ENCODE results near the gene NUTF2.
"Not testable (repeated sequence)": the region's sequence is repeated elsewhere in the genome, so short reads cannot be mapped to it uniquely, and the experiment has no call there.

Gene NUTF2

GRCh38 chr16:67885545-67885944, 38.8 kb downstream of the NUTF2 start:
- DNase-seq (ENCODE audit: low spot score) = no peak

- DNase-seq (ENCODE audit: low spot score) = no peak
These were observed 39.2 kb downstream of the NUTF2 start for GRCh38 chr16:67885976-67886375.

- DNase-seq (ENCODE audit: low spot score) = no peak
These were observed 39.7 kb downstream of the NUTF2 start for GRCh38 chr16:67886387-67886786.

DNA sequence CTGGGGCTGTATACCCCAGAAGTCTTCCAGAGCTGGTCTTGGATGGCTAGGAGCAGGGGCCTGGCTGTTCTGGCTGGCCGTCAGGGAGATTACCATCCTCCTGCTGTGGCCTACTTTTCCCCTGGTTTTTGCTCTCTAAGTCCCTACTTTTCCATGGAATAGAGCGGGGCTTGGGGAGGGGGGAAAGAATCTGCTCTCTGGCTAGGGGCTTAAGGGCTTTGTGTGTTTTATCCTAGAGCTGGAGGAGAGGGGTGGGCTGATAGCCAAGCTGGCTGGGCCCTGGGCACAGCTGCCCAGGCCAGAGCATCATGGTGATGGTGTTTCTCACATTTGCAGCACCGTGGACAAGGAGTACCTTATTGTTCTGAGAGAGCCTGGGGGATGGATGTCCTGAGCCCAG, 41.6 kb downstream of the NUTF2 start:
- DNase-seq (ENCODE audit: low spot score) = no peak

DNA sequence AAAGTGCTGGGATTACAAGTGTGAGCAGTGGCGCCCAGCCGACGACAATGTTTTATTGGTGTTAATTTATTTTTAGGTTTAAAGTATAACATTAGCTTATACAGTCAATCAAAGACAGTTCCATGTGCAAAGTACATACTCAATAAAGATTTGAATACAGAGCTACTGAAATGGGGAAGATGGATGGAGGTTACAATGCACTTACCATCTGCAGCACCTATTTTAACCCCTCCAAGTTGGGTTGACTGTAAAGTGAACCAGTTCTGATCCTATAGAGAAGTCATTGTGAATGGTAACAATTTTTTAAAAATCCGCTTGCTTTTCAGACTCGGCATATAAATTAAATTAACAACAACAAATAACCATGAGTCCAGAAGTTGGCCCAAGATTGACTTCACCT, 45.6 kb downstream of the NUTF2 start:
- DNase-seq (ENCODE audit: low spot score) = no peak

DNA sequence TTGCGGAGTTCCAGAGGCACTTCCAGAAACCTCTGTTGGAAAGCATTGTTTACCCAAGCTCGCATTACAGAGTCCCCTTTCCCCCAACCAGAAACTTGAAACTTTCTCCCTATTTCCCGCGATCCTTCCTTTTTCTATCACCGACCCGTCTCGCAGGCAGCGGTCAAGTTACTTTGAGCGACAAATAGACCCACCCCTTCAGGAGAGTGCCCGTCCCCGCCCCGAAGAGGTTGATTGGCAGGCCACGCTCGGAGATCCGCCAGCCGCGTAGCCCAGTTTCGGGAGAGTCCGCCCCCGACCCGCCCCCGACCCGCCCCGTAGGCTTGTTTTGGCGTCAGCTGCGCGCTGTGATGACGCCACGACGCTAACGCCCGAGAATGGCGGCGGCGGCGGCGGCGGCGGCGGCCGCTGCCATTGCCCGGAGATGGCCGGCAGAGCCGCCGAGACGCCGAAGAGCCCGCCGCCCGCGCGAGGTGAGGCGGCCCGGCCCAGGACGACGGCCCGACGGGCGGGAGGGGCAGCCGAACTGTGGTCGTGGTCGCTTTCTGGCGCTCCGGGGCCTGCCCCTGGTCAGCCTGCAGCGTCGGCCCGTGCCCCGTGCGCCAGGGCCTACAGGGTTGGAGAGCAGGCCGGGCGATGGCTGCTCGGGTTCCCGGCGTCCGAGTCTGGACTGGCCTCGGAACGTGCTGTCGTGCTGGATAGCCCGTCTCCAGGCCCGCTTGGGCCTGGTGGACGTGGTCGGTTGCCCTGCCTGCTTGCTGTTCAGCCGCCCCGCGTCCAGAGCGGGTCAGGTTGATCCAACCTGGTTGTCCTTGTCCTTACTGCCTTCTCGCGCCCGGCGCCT, 46.4 kb downstream of the NUTF2 start, which contains the start of gene PSKH1:
Gene PSKH1, plus strand, starts transcription at position 356 of the 844 bp plus-strand sequence. CDS start 15,496 bp downstream, outside the sequence.
- peak; percentile 97 for DNase-seq (ENCODE audit: low spot score)

GRCh38 chr16:67893743-67894399, 47.1 kb downstream of the NUTF2 start:
- DNase-seq (ENCODE audit: low spot score) = no peak

- DNase-seq (ENCODE audit: low spot score) = peak; percentile 20
These were observed 50.5 kb downstream of the NUTF2 start for GRCh38 chr16:67897231-67897630.

- DNase-seq (ENCODE audit: low spot score) = no peak
These were observed 55.0 kb downstream of the NUTF2 start for GRCh38 chr16:67901734-67902133.

DNA sequence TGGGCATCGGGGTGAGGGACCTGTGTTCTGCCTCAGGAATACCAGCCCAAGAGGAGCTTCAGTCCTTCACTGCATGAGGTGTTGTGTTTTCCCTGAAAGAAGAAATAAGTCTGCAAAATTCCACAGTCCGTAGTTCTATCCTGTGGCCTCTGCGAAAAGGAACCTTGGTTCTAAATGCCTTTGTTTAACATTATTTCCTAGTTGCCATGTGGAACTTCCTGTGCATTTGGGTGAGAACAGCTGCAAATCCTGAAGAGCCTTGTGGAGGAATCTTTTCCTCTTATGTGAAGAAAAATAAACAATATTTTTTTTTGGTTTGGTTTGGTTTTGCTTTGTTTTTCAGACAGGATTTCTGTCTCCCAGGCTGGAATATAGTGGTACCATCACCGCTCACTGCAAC, 56.1 kb downstream of the NUTF2 start:
- no peak for DNase-seq (ENCODE audit: low spot score)

DNA sequence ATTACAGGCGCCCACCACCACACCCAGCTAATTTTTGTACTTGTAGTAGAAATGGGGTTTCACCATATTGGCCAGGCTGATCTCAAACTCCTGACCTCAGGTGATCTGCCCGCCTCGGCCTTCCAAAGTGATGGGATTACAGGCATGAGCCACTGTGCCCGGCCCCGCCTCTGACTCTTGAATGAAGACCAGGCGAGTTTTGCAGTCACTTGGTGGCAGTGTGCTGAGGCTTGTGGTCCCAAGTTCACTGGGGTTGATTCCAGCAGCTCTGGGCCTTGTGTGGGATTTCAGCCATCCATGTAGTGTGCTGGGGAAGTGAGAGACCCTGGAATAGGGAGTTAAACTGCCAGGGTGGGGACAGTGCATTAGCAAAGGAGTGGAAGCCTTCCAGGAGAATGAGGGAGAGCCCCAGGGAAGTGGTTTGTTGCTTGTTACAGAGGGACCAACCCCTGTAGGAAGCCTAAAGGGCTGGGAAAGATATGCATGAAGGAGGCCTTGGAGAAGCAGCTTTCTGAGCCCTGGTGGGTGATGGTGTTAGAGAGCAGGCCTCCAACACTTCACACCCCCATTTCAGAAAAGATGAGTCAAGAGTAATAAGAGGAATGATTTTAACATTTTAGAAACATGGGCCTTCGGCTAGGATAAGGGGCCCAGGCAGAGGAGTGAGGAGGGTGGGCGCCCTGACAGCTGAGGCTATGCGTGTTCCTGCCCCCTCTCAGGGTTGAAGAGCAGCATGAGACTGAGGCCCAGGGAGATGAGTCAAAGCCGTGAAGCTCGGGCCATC, 60.9 kb downstream of the NUTF2 start:
- no peak for DNase-seq (ENCODE audit: low spot score)

DNA sequence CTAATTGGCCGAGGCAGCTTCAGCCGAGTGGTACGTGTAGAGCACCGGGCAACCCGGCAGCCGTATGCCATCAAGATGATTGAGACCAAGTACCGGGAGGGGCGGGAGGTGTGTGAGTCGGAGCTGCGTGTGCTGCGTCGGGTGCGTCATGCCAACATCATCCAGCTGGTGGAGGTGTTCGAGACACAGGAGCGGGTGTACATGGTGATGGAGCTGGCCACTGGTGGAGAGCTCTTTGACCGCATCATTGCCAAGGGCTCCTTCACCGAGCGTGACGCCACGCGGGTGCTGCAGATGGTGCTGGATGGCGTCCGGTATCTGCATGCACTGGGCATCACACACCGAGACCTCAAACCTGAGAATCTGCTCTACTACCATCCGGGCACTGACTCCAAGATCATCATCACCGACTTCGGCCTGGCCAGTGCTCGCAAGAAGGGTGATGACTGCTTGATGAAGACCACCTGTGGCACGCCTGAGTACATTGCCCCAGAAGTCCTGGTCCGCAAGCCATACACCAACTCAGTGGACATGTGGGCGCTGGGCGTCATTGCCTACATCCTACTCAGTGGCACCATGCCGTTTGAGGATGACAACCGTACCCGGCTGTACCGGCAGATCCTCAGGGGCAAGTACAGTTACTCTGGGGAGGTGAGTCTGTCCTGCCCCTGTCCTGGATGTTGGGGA, 62.5 kb downstream of the NUTF2 start:
- DNase-seq (ENCODE audit: low spot score) = no peak

DNA sequence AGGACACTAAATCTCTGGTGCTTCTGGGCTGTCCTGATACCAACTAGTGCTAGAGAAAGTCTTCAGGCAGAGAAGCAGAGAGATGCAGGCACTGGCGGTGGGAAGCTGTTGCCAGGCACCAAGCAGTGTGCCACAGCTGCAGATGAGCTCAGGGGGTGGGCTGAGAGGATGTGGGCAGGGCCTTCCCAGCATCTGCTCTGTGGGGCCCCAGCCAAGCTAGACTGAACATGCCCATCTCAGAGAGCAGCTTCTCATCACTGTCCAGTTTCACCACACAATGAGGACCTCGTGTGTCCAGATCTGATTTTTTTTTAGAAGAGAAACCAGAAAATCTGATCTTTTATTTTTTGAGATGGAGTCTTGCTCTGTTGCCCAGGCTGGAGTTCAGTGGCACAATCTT, 63.4 kb downstream of the NUTF2 start:
- DNase-seq (ENCODE audit: low spot score) = no peak

DNA sequence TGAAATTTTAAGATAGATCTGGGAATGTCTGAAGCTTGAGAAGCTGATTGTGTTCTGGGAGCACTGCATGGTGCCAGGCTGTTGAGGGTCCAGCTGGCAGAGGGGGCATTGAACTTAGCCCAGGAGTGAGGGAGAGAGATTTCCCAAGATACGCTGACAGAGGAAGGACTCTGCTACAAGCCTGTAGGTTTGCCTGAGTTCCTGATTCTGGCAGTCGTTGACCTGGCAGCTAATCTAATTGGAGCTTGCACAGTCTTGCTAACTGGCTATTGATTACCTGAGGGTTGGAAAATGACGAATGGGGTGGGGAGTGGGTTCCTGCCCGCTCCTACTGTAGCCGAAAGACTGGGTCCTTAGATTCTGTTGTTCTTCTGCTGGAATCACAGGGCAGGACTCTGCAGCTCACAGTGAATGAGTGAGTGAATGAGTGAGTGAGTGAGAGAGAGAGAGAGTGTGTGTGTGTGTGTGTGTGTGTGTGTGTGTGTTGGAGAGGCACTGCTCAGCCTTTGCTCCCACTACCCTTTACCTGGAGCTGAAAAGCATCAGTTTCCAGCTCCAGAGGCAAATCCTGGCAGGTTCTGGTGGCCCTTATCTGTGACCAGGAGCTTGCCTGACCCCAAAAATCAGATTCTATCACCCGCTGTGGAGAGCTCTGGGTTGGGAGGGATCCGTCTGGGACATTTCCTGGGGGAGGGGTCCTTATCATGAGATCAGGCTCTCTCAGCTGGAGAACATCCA, 68.2 kb downstream of the NUTF2 start:
- no peak for DNase-seq (ENCODE audit: low spot score)

- not testable (repeated sequence) for DNase-seq (ENCODE audit: low spot score)
These were observed 68.7 kb downstream of the NUTF2 start for GRCh38 chr16:67915496-67915769.

DNA sequence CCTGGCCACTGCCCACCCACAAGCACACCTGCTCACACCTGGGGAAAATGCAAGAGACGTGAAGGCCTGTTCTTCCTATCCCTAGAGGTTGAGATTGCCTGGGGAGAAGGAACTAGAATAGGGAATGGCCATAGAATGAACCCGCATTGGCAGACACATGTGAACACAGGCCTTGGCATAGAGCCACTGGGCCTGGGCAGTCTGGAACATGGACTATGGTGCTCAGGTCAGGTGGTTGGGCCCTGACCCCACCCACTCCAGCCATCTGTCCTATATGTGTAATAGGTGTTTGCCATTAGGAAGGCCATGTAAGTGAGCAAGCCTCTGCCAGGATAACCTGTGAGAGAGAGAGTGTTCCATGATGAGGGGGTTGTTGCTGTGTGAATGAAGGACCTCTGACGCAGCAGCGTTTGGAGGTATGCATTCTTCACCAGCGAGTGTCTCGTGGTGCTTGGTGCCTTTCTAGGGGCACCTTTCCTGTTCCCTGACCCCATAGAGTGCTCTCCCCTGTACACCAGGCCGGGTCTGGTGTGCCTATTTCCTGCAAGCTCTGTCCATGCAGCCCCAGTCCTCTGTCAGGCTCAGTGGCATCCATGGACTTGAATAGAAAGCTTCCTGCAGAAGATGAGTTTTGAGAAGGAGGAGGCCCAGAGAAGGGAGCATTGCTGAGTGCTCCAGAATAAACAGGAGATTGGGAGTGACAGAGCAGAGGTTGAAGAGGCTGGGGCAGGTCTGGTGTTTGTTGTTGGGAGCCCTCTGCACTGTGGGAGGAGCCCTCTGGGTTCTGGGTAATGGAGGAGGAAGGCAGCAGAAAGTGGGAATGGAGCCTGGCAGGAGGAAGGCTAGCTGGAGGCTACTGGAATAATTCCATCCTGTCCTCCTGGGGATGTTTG, 69.3 kb downstream of the NUTF2 start:
- no peak for DNase-seq (ENCODE audit: low spot score)

- DNase-seq (ENCODE audit: low spot score) = no peak
These were observed 70.6 kb downstream of the NUTF2 start for GRCh38 chr16:67917140-67917851.

- DNase-seq (ENCODE audit: low spot score) = peak; percentile 95
These were observed 71.1 kb downstream of the NUTF2 start for GRCh38 chr16:67917852-67918236.

GRCh38 chr16:67919622-67920221, 73.0 kb downstream of the NUTF2 start:
- no peak for DNase-seq (ENCODE audit: low spot score)

All from RKO (cell line).